AG09309 (cell line): ENCODE results near the gene APMAP.
"Not testable (repeated sequence)": the region's sequence is repeated elsewhere in the genome, so short reads cannot be mapped to it uniquely, and the experiment has no call there.

ENCODE experiments used
- DNase-seq: peaks from one replicate; pipeline ENCODE4 v3.0.0-alpha.2; 2010; ENCODE audit warnings: low read depth
- H3K4me3 ChIP-seq: 2 replicates; pipeline ENCODE4 v1.5.1; 2011; ENCODE audit warnings: mild to moderate bottlenecking, low read depth, low read length, moderate library complexity; ENCODE audit not compliant: control insufficient read depth
- CTCF ChIP-seq: IDR thresholded peaks from 2 replicates; pipeline ENCODE4 v1.5.1; 2011; ENCODE audit warnings: mild to moderate bottlenecking, low read depth, low read length, inconsistent platforms; ENCODE audit not compliant: insufficient read depth, control insufficient read depth; ENCODE audit errors: missing control alignments

The APMAP gene

GRCh38 chr20:24948939-24949679, 43.4 kb downstream of the APMAP start, which contains the start of gene CST7:
CST7 (plus strand) TSS chr20:24949269; CDS start chr20:24949506, 237 bp downstream.
- DNase-seq: peak; percentile 16
- no peak within 1 kb of the TSS for H3K4me3 ChIP-seq
- no peak for TF ChIP-seq CTCF

GRCh38 chr20:24948396-24948938, 44.1 kb downstream of the APMAP start:
- not testable (repeated sequence) for DNase-seq, H3K4me3 ChIP-seq

- not testable (repeated sequence) for H3K4me3 ChIP-seq, DNase-seq
These were observed 46.2 kb downstream of the APMAP start for GRCh38 chr20:24946376-24946775.

- DNase-seq: no peak
- TF ChIP-seq CTCF: no peak
- H3K4me3 ChIP-seq: no peak overlapping the region
These were observed 48.8 kb downstream of the APMAP start for GRCh38 chr20:24943731-24944130.

- no peak for DNase-seq
- TF ChIP-seq CTCF: no peak
- H3K4me3 ChIP-seq: no peak overlapping the region
These were observed 49.4 kb downstream of the APMAP start for GRCh38 chr20:24943196-24943595.

GRCh38 chr20:24942679-24943078, 49.9 kb downstream of the APMAP start:
- no peak overlapping the region for H3K4me3 ChIP-seq
- no peak for DNase-seq
- TF ChIP-seq CTCF: no peak

- no peak for TF ChIP-seq CTCF
- DNase-seq: no peak
- no peak overlapping the region for H3K4me3 ChIP-seq
These were observed 53.5 kb downstream of the APMAP start for GRCh38 chr20:24939036-24939435.

- DNase-seq: no peak
- TF ChIP-seq CTCF: no peak
- H3K4me3 ChIP-seq: no peak overlapping the region
These were observed 54.1 kb downstream of the APMAP start for GRCh38 chr20:24938498-24938897.
